GM21423 (cell line): ENCODE results near the gene SPTBN5.

Experiments used
- ATAC-seq: cut with Tn5 transposase; IDR thresholded peaks from one replicate; pipeline ENCODE4 v1.9.1; 2021; ENCODE audit warnings: mild to moderate bottlenecking, moderate library complexity; ENCODE audit not compliant: unreplicated experiment

The SPTBN5 gene

GRCh38 chr15:41827290-41827879 lies 66.5 kb downstream of the SPTBN5 start:
- no peak for ATAC-seq

DNA sequence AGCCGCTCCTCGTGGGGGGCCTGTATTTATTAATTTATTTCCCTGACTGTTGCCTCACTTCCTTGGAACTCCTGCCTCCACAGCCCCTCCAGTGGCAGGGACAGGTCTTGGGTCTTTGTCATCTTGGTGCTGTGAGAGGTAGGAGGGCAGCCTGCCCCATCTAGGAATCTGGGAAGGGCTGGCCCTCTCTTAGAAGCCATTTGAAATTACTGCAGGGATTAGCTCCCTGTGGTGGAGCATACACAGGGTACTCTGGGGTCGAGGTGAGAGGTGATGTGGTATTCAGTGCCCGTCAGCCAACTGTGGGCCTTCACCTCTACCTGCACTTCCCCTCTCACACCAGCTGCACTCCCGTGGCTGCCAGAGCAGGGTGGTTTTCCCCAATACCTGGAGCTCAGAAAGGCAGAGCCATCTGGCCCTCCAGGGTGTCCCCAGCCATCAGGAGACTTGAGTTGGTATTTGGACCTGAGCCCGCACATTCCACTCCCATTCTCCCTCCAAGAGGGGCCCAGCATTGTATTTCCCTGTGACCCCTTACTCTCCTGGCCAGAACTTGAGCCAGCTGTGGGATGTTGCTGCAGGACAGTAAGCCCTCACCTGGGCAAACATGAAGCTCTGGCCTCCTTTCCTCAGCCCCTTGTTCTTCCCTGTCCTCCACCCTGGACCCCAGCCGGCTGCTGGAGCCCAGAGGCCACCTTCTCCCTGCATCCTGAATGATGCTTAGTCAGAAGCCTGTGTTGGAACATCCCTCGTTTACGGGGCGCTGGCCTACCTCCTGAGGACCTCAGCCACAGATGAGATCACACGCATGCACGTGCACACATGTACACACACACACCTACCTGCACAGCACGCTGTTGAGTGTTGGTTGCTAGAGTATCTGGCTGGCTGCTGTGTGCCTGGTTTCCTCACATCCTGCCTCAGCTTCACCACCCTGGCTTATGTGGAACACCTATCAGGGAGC lies 68.0 kb downstream of the SPTBN5 start:
- ATAC-seq: no peak

- ATAC-seq: no peak
Observed at GRCh38 chr15:41825145-41825544, 68.7 kb downstream of the SPTBN5 start.

DNA sequence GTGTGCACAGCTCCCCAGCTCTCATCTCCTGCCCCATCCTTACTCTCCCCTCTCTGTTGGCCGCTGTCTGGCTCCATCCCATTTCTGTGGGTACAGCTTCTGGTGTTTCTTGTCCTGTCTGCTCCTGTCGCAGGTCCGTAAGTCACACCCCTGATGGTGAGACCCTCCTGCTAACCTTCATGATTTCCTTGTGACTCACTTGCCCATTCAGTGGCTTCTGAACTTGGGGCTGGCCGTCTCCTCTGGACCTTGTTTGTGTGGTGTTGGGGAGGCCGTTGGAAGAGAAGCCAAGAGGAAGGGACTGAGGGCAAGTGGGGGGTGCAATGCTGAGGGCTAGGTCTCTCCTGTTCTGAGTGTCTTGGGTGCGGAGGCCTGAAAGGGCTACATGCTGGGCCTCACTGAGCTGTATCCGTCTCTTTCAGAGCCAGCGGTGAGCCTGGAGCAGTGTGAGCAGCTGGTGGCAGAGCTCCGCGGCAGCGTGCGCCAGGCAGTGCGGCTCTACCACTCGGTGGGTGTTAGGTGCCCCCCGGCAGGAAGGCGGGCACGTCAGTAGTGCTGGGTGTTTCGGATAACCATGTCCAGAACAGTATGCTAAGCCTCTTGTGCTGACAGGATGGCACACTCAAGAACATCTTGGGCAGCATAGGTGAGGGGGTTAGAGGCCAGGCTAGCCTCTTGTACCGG lies 69.6 kb downstream of the SPTBN5 start:
- ATAC-seq: no peak

DNA sequence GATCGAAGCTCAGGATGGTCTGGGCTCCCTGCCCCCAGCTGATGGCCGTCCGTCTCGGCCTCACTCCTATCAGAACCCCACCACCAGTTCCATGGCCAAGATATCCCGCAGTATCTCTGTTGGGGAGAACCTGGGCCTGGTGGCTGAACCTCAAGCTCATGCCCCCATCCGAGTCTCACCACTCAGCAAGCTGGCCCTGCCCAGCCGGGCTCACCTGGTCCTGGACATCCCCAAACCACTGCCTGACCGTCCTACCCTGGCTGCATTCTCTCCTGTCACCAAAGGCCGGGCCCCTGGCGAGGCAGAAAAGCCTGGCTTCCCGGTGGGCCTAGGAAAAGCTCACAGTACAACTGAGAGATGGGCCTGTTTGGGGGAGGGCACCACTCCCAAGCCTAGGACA lies 70.4 kb downstream of the SPTBN5 start:
- no peak for ATAC-seq

DNA sequence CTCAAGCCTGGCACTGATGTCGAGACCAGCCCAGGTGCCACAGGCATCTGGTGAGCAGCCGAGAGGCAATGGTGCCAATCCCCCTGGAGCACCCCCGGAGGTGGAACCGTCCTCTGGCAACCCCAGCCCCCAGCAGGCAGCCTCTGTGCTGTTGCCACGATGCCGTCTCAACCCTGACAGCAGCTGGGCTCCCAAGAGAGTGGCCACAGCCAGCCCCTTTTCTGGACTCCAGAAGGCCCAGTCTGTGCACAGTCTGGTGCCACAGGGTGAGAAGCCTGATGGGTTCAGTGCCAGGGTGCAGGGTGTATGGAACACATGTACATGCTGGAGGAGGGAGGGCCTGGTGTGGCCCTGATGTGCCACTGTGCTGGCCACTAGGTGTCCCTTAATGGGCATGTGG lies 70.9 kb downstream of the SPTBN5 start:
- no peak for ATAC-seq

DNA sequence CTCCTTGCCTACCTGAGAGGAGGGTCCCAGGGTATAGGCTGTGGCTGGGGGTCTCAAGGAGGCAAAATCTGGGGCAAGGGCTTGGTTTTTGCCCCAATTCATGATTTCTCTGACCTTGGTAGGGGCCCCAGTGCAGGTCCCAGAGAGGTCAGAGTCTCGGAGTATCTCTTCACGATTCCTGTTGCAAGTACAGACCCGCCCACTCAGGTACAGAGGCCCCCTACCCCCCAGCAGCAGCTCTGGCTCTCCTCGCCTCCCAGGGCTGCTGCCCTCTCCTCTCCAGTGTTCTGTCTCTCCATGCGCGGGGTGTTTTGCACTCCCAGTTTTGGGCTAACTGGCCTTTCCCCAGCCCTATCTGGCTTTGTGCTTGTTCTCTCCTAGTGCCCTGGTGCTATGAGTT lies 71.4 kb downstream of the SPTBN5 start:
- no peak for ATAC-seq

DNA sequence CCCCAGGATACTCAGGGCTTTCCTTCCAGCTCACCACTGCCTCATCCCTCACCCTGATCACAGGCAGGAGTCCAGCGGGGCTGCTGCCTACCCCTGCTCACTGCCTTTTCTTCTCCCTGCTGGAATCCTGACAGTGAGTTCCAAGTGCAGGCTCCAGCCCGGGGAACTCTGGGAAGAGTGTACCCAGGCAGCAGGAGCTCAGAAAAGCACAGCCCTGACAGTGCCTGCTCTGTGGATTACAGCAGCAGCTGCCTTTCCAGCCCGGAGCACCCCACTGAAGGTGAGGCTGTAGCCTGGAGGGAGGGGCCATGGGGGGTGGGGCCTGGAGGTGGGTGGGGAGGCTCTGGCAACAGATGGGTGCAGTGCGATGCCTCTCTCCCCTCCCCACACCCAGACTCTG lies 72.0 kb downstream of the SPTBN5 start:
- no peak for ATAC-seq

DNA sequence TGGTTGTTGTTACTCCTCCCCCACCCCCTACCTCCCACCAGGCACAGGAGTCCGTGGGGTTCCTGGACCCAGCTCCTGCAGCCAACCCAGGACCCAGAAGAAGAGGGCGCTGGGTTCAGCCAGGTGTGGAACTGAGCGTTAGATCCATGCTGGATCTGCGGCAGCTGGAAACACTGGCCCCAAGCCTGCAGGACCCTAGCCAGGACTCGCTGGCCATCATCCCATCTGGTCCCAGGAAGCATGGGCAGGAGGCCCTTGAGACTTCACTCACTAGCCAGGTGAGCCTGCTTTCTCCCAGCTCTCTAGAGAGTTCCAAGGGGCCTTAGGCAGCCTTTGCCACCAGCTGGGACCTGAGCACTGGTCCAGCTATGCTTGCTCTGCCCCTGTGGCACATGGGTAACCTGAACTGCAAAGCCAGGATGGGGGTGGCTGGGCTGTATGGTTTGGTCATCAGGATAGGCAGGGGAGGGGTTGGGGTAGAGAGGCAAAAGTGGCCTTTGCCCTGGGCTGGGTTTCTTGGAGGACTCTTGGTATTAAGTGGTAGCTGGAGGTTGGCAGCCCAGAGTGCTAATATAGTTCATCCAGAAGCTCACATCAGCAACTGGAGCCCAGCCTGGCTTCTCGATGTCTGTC lies 72.9 kb downstream of the SPTBN5 start:
- ATAC-seq: no peak

GRCh38 chr15:41819455-41820050 lies 74.3 kb downstream of the SPTBN5 start:
- ATAC-seq: no peak

DNA sequence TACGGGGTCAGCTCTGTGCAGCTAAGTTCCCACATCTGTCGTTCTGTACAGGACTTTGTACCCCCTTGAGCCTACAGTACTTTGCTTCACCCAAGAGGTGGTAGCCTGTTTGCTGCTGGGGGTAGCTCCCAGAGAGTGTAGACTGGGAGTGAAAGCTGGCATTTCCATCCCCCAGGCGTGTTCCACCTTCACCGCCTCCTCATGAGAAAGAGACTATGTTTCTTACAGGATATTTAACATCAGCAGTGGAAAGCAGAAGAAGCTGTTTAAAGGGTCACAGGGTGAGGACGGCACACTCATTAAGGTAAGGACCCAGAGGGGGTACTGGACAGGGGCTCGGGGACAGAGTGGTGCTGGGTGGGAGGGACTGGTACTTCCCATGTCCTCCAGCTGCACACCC lies 76.1 kb downstream of the SPTBN5 start:
- no peak for ATAC-seq

DNA sequence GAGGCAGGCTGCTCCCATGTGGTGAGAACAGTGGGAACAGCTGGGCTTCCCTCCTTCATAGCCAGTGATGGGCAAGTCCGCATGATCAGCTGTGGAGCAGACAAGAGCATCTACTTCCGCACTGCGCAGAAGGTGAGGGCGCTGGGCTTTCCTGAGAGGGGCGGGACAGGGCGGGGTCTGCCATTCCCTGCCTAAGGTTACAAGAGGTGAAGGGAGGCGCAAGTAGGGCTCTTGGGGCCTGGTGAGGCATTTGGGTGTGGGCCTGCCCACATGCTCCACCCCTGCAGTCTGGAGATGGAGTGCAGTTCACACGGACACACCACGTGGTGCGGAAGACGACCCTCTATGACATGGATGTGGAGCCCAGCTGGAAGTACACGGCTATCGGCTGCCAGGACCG lies 76.5 kb downstream of the SPTBN5 start:
- ATAC-seq: no peak

DNA sequence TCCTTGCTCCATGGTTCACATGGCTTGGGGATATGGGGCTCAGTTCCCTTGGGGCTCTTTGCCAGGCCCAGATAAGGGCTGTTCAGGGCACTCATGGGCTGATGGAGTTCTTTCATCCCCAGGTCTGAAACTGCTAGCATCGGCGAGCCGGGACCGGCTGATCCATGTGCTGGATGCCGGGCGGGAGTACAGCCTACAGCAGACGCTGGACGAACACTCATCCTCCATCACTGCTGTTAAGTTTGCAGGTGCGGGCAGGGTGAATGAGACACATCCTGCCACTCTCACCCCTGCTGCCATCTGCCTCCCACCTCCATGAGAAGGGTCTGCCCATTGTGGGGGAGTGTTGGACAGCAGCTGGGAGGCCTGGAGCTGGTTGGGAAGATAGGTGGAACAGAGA lies 77.1 kb downstream of the SPTBN5 start:
- ATAC-seq: no peak

DNA sequence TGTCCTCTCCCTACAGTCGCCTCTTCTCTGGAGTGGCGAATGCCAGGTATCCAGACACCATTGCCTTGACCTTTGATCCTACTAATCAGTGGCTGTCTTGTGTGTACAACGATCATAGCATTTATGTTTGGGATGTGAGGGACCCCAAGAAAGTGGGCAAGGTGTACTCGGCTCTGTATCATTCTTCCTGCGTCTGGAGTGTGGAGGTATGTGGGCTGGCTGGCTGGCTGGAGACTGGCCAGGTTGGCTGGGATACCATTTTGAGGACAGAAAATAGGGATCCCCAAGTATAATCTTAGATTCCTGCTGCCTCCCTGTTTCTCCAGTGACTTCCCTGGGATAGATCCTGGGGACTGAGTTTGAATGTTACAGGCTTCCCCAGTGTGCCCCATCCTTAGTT lies 79.3 kb downstream of the SPTBN5 start:
- ATAC-seq: no peak

- no peak for ATAC-seq
Observed at GRCh38 chr15:41813426-41813825, 80.4 kb downstream of the SPTBN5 start.

DNA sequence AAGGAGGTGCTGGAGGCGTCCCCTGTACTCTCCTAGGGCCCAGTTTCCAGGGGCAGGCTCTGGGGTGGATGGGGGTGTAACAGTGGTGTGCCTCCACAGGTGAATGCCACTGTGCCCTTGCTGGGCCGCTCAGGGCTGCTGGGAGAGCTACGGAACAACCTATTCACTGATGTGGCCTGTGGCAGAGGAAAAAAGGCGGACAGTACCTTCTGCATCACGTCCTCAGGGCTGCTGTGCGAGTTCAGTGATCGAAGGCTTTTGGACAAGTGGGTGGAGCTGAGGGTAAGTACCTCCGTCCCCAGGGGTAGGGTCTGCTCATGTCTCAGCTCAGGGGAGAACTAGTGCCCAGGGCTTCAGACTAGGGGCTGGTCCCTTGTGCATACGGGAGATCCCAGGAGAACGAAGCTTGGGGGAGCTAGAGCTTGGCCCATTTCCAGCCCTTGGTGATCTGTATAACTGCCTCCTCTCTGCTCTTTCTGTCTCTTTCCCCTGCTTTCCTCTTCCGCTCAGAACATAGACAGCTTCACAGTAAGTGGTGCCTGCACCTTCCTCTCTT lies 81.0 kb downstream of the SPTBN5 start:
- no peak for ATAC-seq

- no peak for ATAC-seq
Observed at GRCh38 chr15:41811432-41812195, 82.2 kb downstream of the SPTBN5 start.

DNA sequence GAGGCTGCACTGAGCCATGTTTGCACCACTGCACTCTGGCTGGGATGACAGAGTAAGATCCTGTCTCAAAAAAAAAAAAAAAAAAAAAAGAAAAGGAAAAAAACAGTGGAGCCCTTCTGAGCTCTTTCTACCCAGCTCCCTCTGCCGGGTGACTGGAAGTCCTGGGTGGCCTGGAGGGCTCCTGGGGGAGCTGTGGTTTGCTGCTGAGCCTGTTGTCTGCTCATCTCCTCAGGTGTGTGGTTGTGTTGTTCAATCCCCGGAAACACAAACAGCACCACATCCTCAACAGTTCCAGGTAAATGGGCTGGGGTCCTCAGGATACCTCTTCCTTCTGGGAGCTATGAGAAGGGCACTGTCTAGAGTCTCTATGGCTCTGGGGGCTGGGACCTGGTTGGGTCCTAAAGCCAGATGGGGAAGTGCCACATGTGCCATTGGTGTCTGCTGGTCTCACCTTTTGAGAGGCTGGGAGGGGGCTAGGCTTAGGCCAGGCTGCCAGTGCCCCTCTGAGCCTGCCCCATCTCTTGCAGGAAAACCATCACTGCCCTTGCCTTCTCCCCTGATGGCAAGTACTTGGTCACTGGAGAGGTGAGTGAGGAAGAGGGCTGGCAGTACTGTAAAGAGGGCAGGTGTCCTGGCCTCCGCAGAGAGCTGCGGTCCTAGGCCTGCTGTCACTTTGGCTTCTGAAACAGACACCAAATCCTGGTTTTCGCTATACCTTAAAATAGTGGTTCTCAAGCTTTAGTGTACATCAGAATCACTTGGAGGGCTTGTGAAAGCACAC lies 83.0 kb downstream of the SPTBN5 start:
- ATAC-seq: no peak

- ATAC-seq: no peak
Observed at GRCh38 chr15:41809526-41810220, 84.2 kb downstream of the SPTBN5 start.
